Stimulated activated naive B cell treated with anti-CD40 and anti-IgM and Interleukin-4, amounts not matched to agents 10 μg/mL and 1 μg/mL and 100 μg/mL, for 72 hours (primary cell): ENCODE data around the gene MUSK.

Source experiments
- ATAC-seq, 2 donors: fragments of 150-1000 bp; cut with Tn5 transposase; replicated peaks; 2 replicates each; pipeline ENCODE4 v1.10.0; 2021; ENCODE audit warnings: moderate library complexity in 1 of 2
- DNase-seq: peaks from one replicate; pipeline ENCODE4 v3.0.0; 2021
- H3K27ac Mint-ChIP-seq: one replicate; pipeline ENCODE4 v1.8.0; 2022; ENCODE audit warnings: mild to moderate bottlenecking, mixed read lengths
- H3K27me3 Mint-ChIP-seq, 2 donors: one replicate each; pipeline ENCODE4 v1.8.0; 2022; ENCODE audit warnings: mixed read lengths in 2 of 2
- H3K36me3 Mint-ChIP-seq, 2 donors: one replicate each; pipeline ENCODE4 v1.8.0; 2022; ENCODE audit warnings: mixed read lengths in 2 of 2, mild to moderate bottlenecking in 1 of 2
- H3K4me1 Mint-ChIP-seq, 2 donors: one replicate each; pipeline ENCODE4 v1.8.0; 2022; ENCODE audit warnings: mixed read lengths in 2 of 2, mild to moderate bottlenecking in 1 of 2
- H3K4me3 Mint-ChIP-seq, 2 donors: one replicate each; pipeline ENCODE4 v1.8.0; 2022; ENCODE audit warnings: mild to moderate bottlenecking in 2 of 2, mixed read lengths in 2 of 2, moderate library complexity in 1 of 2
- H3K9me3 Mint-ChIP-seq, 2 donors: one replicate each; pipeline ENCODE4 v1.8.0; 2022; ENCODE audit warnings: mixed read lengths in 2 of 2, mild to moderate bottlenecking in 1 of 2

The MUSK gene

GRCh38 chr9:110729641-110730040, 61.0 kb downstream of the MUSK start:
- Mint-ChIP-seq H3K27ac (no peak overlapping the region), H3K9me3 (peaks cover 0 to 6% of the 10 kb centered on the region in 2 donors), H3K4me3 (no peak overlapping the region), H3K4me1 (no peaks in the 10 kb centered on the region), H3K36me3 (no peaks in the 10 kb centered on the region), H3K27me3 (no peaks in the 10 kb centered on the region)
- ATAC-seq (no peak), DNase-seq (no peak)

- DNase-seq (no peak), ATAC-seq (no peak)
- H3K4me1 Mint-ChIP-seq = no peaks in the 10 kb centered on the region
- peaks cover 2 to 6% of the 10 kb centered on the region in 2 donors for H3K9me3 Mint-ChIP-seq
- H3K27ac Mint-ChIP-seq = no peak overlapping the region
- no peak overlapping the region for H3K4me3 Mint-ChIP-seq
- H3K36me3 Mint-ChIP-seq = no peaks in the 10 kb centered on the region
- H3K27me3 Mint-ChIP-seq = no peaks in the 10 kb centered on the region
These were observed 62.9 kb downstream of the MUSK start for GRCh38 chr9:110731437-110732028.

GRCh38 chr9:110738982-110739381, 70.4 kb downstream of the MUSK start:
- Mint-ChIP-seq H3K27ac (no peak overlapping the region), H3K36me3 (no peaks in the 10 kb centered on the region), H3K4me1 (no peaks in the 10 kb centered on the region), H3K27me3 (no peaks in the 10 kb centered on the region), H3K9me3 (peaks cover 0 to 4% of the 10 kb centered on the region in 2 donors), H3K4me3 (no peak overlapping the region)
- no peak for DNase-seq
- ATAC-seq = no peak

- Mint-ChIP-seq H3K9me3 (peaks cover 4% of the 10 kb centered on the region in 2 donors), H3K4me1 (no peaks in the 10 kb centered on the region), H3K27me3 (no peaks in the 10 kb centered on the region), H3K4me3 (no peak overlapping the region), H3K27ac (no peak overlapping the region), H3K36me3 (no peaks in the 10 kb centered on the region)
- ATAC-seq = no peak
- DNase-seq = no peak
These were observed 74.3 kb downstream of the MUSK start for GRCh38 chr9:110742741-110743371.

- DNase-seq (no peak), ATAC-seq (no peak)
- Mint-ChIP-seq H3K9me3 (peaks cover 2 to 4% of the 10 kb centered on the region in 2 donors), H3K27ac (no peak overlapping the region), H3K36me3 (no peaks in the 10 kb centered on the region), H3K27me3 (peaks cover 0 to 5% of the 10 kb centered on the region in 2 donors), H3K4me3 (no peak overlapping the region), H3K4me1 (no peaks in the 10 kb centered on the region)
These were observed 76.3 kb downstream of the MUSK start for GRCh38 chr9:110744715-110745384.

- no peak overlapping the region for H3K27ac Mint-ChIP-seq
- no peaks in the 10 kb centered on the region for H3K4me1 Mint-ChIP-seq
- H3K9me3 Mint-ChIP-seq = peaks cover 2 to 4% of the 10 kb centered on the region in 2 donors
- H3K4me3 Mint-ChIP-seq = no peak overlapping the region
- H3K27me3 Mint-ChIP-seq = peaks cover 0 to 5% of the 10 kb centered on the region in 2 donors
- no peak for ATAC-seq
- DNase-seq = no peak
- no peaks in the 10 kb centered on the region for H3K36me3 Mint-ChIP-seq
These were observed 77.1 kb downstream of the MUSK start for GRCh38 chr9:110745676-110746075.

GRCh38 chr9:110746211-110746930, 77.8 kb downstream of the MUSK start:
- Mint-ChIP-seq H3K27me3 (peaks cover 0 to 5% of the 10 kb centered on the region in 2 donors), H3K4me1 (no peaks in the 10 kb centered on the region), H3K9me3 (peaks cover 2 to 4% of the 10 kb centered on the region in 2 donors), H3K4me3 (no peak overlapping the region), H3K27ac (no peak overlapping the region), H3K36me3 (no peaks in the 10 kb centered on the region)
- ATAC-seq (no peak), DNase-seq (no peak)

- H3K36me3 Mint-ChIP-seq = no peaks in the 10 kb centered on the region
- peaks cover 0 to 5% of the 10 kb centered on the region in 2 donors for H3K27me3 Mint-ChIP-seq
- H3K27ac Mint-ChIP-seq = no peak overlapping the region
- H3K4me3 Mint-ChIP-seq = no peak overlapping the region
- DNase-seq (no peak), ATAC-seq (no peak)
- peaks cover 2 to 4% of the 10 kb centered on the region in 2 donors for H3K9me3 Mint-ChIP-seq
- no peaks in the 10 kb centered on the region for H3K4me1 Mint-ChIP-seq
These were observed 79.8 kb downstream of the MUSK start for GRCh38 chr9:110748251-110748893.

- Mint-ChIP-seq H3K4me3 (no peak overlapping the region), H3K27ac (no peak overlapping the region), H3K4me1 (no peaks in the 10 kb centered on the region), H3K27me3 (peaks cover 0 to 5% of the 10 kb centered on the region in 2 donors), H3K36me3 (no peaks in the 10 kb centered on the region), H3K9me3 (peaks cover 2 to 4% of the 10 kb centered on the region in 2 donors)
- DNase-seq = no peak
- no peak for ATAC-seq
These were observed 81.7 kb downstream of the MUSK start for GRCh38 chr9:110750272-110750671.

GRCh38 chr9:110751971-110752370, 83.4 kb downstream of the MUSK start:
- H3K9me3 Mint-ChIP-seq = peaks cover under 1 to 3% of the 10 kb centered on the region in 2 donors
- no peak overlapping the region for H3K27ac Mint-ChIP-seq
- no peak overlapping the region for H3K4me3 Mint-ChIP-seq
- H3K36me3 Mint-ChIP-seq = no peaks in the 10 kb centered on the region
- ATAC-seq (no peak), DNase-seq (no peak)
- H3K27me3 Mint-ChIP-seq = peaks cover 0 to 5% of the 10 kb centered on the region in 2 donors
- H3K4me1 Mint-ChIP-seq = no peaks in the 10 kb centered on the region

GRCh38 chr9:110752766-110753165, 84.2 kb downstream of the MUSK start:
- DNase-seq (no peak), ATAC-seq (no peak)
- H3K4me1 Mint-ChIP-seq = no peaks in the 10 kb centered on the region
- peaks cover 0 to 5% of the 10 kb centered on the region in 2 donors for H3K27me3 Mint-ChIP-seq
- no peaks in the 10 kb centered on the region for H3K9me3 Mint-ChIP-seq
- H3K4me3 Mint-ChIP-seq = no peak overlapping the region
- H3K27ac Mint-ChIP-seq = no peak overlapping the region
- no peaks in the 10 kb centered on the region for H3K36me3 Mint-ChIP-seq

- Mint-ChIP-seq H3K27ac (no peak overlapping the region), H3K9me3 (peaks cover 3% of the 10 kb centered on the region in 2 donors), H3K27me3 (peaks cover 0 to 3% of the 10 kb centered on the region in 2 donors), H3K4me3 (no peak overlapping the region), H3K4me1 (no peaks in the 10 kb centered on the region), H3K36me3 (no peaks in the 10 kb centered on the region)
- DNase-seq = no peak
- ATAC-seq = no peak
These were observed 85.2 kb downstream of the MUSK start for GRCh38 chr9:110753731-110754231.

- Mint-ChIP-seq H3K27me3 (peaks cover 0 to 3% of the 10 kb centered on the region in 2 donors), H3K4me1 (no peaks in the 10 kb centered on the region), H3K4me3 (no peak overlapping the region), H3K9me3 (peaks cover 6 to 7% of the 10 kb centered on the region in 2 donors), H3K36me3 (no peaks in the 10 kb centered on the region), H3K27ac (no peak overlapping the region)
- ATAC-seq (no peak), DNase-seq (no peak)
These were observed 86.6 kb downstream of the MUSK start for GRCh38 chr9:110755179-110755578.

- Mint-ChIP-seq H3K27me3 (peaks cover 0 to 3% of the 10 kb centered on the region in 2 donors), H3K36me3 (no peaks in the 10 kb centered on the region), H3K27ac (no peak overlapping the region), H3K4me3 (no peak overlapping the region), H3K4me1 (no peaks in the 10 kb centered on the region), H3K9me3 (peaks cover 6 to 7% of the 10 kb centered on the region in 2 donors)
- no peak for DNase-seq
- ATAC-seq = no peak
These were observed 89.6 kb downstream of the MUSK start for GRCh38 chr9:110758201-110758600.
